Glomerular endothelial cell (primary cell): ENCODE data around the gene ASPDH. TPM values are rescaled to one million over a fixed set of nuclear protein-coding genes. Genes with fewer than 3 reads are reported as not detected.
A peak's percentile ranks its signal among the peaks of the same experiment; 100 is the strongest.

ENCODE experiments used
- DNase-seq: peaks from one replicate; pipeline ENCODE4 v3.0.0-alpha.2; 2011; ENCODE audit warnings: low read depth, low spot score; ENCODE audit errors: extremely low read depth
- total RNA-seq: library from RNA; depleted of rRNA; stranded (reverse); fragments of >200 nt; gene quantifications from 2 replicates; pipeline ENCODE4 v1.2.3, GENCODE V29; 2015

The ASPDH gene
- total RNA-seq, 1 donor from 2014 or later, result not detected

DNA sequence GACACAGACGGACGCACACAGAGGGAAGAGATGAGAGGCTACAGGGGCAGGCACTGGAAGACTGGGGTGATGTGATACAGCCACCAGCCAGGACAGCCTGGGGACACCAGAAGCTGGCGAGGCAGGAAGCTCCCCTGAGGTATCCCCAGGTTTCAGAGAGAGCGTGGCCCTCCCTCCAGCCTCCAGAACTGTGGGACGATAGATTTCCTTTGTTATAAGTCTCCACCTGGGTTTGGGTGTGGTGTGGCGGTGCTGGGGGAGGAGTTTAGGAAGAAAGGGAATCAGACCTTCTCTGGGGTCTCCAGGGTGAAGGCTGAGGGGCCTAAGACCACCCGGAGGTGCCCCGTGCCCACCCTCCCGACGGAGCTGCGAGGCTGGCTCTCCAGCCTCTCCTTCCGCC is 2.7 kb upstream of the ASPDH start:
- no peak for DNase-seq

- DNase-seq, result no peak
These were observed 1.5 kb upstream of the ASPDH start for GRCh38 chr19:50515168-50515561.

- no peak for DNase-seq
These were observed 844 bp upstream of the ASPDH start for GRCh38 chr19:50514346-50515167.

- no peak for DNase-seq
These were observed 541 bp downstream of the ASPDH start for GRCh38 chr19:50512999-50513745.

- no peak for DNase-seq
These were observed 1.4 kb downstream of the ASPDH start for GRCh38 chr19:50512112-50512998.

GRCh38 chr19:50511069-50511822 is 2.5 kb downstream of the ASPDH start, which contains the start of gene JOSD2:
TSS of gene JOSD2 (minus strand) at chr19:50511191. CDS start at chr19:50510431, 760 bp downstream.
- peak; percentile 87 for DNase-seq

- DNase-seq, result no peak
These were observed 3.0 kb downstream of the ASPDH start for GRCh38 chr19:50510700-50511068.

DNA sequence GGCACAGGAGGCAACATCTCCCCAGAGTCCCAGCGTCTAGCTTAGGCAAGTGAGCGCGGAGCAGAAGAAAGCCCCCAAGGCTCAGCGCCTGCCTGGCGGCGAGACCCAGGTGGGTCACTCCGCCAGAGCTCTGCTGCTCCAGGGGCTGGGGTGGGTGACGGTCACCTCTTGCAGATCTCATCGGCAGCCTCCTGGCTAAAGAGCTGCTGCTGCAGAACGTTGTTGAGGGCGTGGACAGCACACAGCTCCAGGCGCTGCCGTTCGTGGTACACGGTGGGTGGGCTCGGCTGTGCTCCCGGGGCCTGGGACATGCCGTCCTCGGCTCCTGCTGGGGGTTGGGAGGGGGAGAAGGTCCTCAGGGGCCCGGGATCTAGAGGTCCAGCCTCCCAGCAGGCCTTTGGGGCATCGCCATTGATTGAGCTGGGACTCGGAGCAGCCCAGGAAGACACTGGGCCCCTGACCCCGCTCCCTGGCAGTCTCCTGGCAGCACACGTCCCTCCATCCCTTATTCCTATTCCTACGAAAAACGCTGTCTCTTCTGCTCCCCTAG is 3.5 kb downstream of the ASPDH start:
- DNase-seq, result no peak

- DNase-seq, result no peak
These were observed 4.3 kb downstream of the ASPDH start for GRCh38 chr19:50509366-50509765.

GRCh38 chr19:50508843-50509190 is 4.9 kb downstream of the ASPDH start:
- DNase-seq, result no peak

GRCh38 chr19:50507376-50507775 is 6.3 kb downstream of the ASPDH start:
- DNase-seq, result no peak

- DNase-seq, result no peak
These were observed 7.0 kb downstream of the ASPDH start for GRCh38 chr19:50506700-50507099.

GRCh38 chr19:50505856-50506611 is 7.7 kb downstream of the ASPDH start:
- no peak for DNase-seq

GRCh38 chr19:50501568-50502475 is 11.9 kb downstream of the ASPDH start:
- no peak for DNase-seq

DNA sequence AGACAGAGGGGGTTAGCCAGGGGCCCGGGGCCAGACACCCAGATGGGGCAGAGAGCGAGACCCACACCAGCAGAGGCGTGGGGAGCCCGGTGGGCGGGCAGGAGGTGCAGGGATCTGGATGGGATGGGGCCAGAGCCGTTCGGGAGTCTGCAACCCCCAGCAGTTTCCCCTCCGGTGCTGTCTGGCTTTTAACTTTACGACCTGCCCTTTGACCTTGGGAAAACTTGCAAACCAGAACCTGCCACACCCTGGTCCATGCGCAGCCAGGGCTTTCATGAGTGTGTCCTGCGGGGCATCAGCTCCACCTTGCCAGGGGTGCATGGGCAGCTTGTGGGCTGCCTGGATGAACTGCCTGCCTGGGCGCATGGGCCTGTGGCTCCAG is 12.5 kb downstream of the ASPDH start:
- no peak for DNase-seq

DNA sequence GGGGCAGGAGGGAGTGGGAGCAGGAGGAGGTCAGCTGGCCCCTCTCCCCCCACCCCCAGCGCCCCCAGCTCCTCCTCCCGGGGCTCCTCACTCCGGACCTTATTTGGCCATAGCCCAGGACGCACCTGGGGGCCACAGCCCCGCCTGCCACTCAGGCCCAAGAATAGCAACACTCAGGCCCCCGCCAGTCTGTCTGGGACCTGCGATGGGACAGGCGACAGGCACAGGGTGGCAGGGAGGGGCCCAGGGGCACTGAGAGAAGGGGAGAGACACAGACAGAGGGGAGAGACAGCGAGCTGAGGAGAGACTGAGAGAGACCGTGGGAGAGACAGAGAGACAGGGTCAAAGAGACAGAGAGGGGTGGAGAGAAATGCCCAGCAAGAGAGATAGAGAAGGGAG is 13.0 kb downstream of the ASPDH start:
- no peak for DNase-seq

DNA sequence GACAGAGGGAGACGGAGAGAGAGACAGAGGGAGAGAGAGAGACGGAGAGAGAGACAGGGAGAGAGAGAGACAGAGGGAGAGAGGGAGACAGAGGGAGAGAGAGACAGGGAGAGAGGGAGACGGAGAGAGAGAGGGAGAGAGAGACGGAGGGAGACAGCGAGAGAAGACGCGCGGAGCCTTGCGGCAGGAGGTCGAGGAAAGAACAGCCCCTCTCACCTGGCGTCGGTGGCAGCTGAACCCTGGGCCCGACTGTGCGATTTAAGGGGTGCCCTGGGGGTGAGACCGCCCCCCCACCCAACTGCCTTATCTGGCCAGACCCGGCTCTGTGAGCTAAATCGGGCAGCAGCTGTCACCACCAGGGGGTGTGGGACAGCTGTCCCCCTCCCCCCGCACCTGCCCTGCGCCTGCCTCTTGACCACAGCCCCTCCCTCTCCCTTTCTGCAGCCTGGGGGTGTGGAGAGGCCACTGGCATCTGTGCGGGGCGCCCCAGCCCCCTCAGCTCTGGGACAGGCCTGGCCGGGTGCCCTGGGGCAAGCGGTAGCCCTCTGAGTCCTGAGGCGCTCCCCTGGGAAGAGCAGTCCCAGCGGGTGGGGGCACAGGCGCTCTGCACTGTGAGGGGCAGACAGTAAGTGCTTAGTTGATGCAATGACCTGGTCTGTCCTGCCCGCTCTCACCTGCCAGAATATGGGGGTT is 13.5 kb downstream of the ASPDH start:
- DNase-seq, result no peak
